Embryonic facial prominence (tissue), 1 donor: ENCODE data around the gene MYO1E.

Source experiments
- DNase-seq: peaks from one replicate; pipeline ENCODE4 v3.0.0-alpha.2; 2016; ENCODE audit errors: extremely low spot score

MYO1E gene

DNA sequence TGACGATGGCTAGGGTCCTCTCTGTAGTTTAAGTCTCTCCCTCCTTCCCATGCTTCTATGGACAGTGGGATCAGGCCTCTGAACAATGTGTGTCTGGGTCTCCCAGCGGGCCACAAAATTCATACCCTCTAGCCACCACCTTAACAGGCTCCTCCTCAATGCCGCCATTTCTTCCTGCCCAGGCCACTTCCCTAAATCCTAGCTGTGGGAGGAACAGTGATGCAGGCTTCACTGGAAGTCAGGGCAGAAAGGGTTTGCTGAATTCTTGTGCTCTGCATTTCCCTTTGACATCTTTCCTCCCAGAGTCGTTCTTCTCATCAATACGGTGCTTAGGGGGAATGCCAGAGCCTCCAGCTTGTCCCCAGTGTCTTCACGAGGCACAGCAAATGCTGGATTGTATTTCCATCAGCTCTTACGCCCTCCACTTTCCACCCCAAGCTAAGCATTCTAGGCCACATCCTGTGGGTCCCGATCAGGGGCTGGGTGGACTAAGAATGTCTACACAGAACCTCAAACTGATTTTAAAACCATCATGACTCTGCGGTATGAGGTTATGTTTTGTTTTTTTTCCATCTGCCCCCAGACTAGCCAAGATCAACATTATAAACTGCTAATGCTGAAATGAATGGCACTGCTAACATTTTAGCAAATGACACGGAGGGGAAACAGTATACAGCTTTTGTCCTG is 177.9 kb downstream of the MYO1E start:
- no peak for DNase-seq

- no peak for DNase-seq
These were observed 180.8 kb downstream of the MYO1E start for GRCh38 chr15:59191855-59192237.

DNA sequence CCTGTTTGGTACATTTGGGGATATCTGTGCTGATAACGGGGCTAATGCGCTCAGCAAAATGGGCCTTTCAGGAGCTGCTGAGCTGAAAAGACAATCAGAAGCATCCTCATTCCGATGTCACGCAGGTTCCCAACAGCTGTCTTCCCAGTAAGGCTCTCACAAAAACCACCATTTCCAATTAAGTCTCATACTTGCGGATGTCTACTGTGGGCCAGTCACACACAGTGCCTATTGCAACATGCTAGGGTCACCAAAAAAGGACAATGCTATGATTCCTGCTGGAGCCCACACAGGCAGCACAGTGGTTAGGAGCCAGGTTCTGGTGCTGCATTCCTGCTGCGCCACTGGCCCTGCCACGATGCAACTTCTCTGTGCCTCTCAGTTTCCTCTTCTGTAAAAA is 182.4 kb downstream of the MYO1E start:
- DNase-seq, result no peak

- DNase-seq, result no peak
These were observed 183.4 kb downstream of the MYO1E start for GRCh38 chr15:59189241-59189640.

DNA sequence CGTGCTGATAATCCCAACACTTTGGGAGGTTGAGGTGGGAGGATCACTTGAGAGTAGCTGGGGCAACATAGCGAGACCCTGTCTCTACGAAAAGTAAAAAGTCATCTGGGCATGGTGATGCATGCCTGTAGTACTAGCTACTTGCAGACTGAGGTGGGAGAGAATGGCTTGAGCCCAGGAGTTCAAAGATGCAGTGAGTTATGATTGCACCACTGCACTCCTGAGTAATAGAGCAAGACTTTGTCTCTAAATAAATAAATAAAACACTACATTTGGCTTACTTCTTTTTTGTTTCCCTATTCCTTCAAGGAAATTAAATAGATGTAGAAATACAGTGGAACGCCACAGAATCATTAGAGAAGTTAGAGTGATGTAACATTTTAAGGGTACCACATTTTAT is 186.2 kb downstream of the MYO1E start:
- DNase-seq, result no peak

DNA sequence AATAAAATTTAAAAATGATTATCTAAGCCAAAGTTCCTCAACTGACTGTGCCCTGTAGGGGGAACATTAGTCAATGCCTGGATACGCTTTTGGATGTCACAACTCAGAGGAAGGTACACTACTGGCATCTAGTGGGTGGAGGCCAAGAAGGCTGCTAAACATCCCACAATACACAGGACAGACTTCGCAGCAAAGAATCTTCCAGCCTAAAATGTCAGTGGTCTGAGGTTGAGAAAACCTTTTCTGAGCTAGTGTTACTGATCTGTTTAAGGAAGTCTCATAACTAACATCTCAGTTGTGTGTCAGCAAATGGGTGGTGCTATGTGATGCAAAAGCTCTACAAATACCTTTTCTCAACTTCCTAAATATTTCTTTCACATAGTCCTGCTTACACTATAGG is 186.9 kb downstream of the MYO1E start:
- DNase-seq, result no peak

GRCh38 chr15:59180945-59181600 is 191.6 kb downstream of the MYO1E start:
- no peak for DNase-seq

GRCh38 chr15:59179717-59180116 is 193.0 kb downstream of the MYO1E start:
- DNase-seq, result no peak

DNA sequence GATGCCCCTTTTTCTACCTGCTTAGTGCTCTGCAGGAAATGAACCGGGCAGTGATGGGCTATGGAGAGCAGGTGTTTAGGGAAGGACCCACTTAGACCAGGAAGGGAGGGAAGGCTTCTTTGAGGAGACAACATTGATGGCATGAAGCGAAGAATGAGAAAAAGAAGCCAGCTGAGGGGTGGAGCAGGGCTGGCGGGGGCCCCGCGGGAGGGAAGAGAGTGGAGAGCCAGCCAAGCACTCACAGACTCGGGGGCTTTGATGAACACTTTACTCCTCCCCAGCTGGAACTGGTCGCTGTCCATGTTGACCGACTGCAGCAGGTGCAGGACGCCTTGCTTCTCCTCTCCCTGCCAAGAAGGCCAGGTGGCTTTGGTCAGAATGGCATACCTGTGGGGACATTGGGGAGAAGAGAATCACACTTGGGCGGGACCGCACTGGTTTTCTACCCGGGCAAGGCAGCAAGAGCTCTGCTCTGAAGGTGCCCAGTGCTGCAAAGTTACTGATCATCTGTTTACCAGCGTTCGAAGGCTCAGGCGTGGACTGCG is 194.4 kb downstream of the MYO1E start:
- DNase-seq, result no peak

GRCh38 chr15:59177317-59177660 is 195.4 kb downstream of the MYO1E start:
- DNase-seq, result no peak

GRCh38 chr15:59176653-59177316 is 195.9 kb downstream of the MYO1E start:
- DNase-seq, result no peak

- DNase-seq, result peak; percentile 44
These were observed 197.5 kb downstream of the MYO1E start for GRCh38 chr15:59174835-59175831.

- DNase-seq, result no peak
These were observed 198.4 kb downstream of the MYO1E start for GRCh38 chr15:59174151-59174834.

- DNase-seq, result no peak
These were observed 199.5 kb downstream of the MYO1E start for GRCh38 chr15:59173194-59173593.

DNA sequence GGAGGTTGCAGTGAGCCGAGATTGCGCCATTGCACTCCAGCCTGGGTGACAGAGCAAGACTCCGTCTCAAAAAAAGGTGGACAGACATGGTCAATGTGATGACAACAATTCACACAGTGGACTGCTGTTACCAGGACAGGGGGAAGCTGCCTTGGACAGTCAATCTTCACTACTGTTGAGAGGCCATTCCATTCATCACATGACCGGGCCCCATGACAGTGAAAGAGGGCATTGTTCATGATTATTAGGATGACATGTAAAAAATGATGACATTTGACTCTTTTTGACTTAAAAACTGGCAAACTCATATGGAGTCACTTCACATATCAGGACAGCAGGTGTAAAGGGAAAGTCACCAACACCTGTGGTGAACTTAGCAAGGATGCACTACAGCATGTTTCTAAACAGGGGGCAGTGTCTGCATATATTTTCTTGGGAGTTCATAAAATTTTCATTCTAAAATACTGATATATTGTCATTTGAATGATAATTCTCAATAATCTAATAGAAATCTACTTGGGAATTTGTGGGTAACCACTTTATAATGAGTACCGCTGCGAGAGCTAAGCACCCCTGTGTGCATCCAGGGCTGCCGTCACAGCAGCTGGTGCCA is 200.3 kb downstream of the MYO1E start:
- no peak for DNase-seq

DNA sequence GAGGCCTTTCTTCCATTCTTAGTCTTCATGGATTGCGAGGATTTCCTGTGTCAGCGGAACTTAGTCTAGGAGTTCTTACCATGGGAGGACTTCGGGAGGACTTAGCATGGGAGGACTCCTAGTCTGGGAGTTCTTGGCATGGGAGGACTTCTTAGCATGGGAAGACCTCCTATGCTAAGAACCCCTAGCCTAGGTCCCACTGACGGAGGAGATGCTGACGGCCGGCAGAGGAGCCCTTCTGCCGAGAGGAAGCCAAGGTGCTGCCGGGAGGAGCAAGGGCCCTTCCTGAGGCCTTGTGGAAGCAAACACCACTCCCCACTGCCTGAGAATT is 201.6 kb downstream of the MYO1E start:
- no peak for DNase-seq

DNA sequence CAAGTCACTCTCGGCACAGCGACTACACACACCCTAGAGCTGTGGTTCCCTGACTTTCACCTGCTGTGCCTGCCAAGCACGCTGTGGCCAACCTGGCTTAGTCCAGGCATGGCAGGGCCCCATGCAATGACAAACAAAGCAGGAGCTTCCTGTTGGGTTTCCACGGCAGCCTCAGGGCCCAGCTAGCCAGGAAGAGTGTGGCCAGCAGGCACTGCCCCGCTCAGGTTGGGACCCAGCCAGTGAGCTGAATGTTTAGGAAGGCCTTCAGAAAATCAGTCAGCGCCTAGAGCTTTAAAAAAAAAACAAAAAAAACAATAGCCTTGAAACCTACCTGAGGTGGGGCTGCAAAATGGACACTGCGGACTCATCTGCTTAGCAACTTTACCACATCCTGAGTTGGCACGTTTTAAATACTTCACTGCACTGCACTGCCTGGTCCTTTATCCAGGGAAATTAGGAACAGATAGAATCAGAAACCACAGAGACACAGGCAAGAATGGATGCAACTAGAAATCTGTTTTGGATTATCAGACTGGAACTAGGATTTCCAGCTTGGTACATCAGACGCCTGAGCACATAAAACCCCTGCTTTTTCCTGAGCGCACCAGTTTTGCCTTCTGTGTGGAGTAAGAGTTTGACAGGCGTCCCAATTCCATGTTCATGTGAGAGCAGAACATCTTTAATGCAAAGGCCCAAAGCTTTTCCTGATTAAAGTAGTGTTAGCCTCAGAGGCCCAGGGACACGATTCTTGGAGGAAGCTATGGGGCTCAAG is 202.2 kb downstream of the MYO1E start:
- peak; percentile 37 for DNase-seq

DNA sequence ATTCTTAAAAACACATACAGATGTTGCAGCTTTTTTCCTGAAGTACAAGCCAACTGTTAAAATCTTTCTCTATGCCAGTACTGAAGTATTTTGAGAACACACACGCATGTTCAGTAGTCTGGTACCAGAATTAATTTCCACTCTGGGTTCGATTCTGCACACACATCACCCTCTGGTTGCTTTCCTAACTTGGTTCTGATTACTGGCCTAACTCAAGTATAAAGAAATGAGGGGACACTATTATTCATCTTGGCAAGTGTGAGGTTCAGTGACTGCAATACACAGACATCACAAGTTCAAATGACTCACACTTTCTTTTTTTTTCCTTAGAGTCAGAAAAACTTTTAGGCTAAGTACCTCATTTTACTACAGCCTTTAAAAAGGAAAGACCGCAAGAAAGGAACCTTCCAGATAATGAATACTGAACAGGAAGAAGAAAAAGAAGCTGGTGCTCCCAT is 203.4 kb downstream of the MYO1E start:
- no peak for DNase-seq

DNA sequence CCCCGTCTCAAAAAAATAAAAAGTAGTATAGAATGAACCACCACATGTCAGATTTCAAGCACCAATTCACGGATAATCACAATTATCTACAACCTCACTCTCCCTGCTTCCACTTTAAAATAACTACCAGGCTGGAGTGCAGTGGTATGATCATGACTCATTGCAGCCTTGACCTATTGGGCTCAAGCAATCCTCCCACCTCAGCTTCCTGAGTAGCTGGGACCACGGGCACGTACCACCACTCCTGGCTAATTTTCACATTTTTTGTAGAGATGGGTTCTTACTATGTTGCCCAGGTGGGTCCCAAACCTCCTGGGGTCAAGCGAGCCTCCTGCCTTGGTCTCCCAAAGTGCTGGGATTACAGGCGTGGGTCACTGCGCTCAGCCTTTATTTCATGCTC is 204.1 kb downstream of the MYO1E start:
- DNase-seq, result no peak
